ENCODE results near the gene ATL2. TPM values are rescaled to one million over a fixed set of nuclear protein-coding genes. Genes with fewer than 3 reads are reported as not detected.

Gene ATL2
- total and polyA plus RNA-seq, 2 donors (not counting 1 experiment from before 2014, with no cell fraction given), result 21.1 to 69.0 TPM

- H3K36me3 ChIP-seq (replicated peaks in 1 of 2; ENCODE audit: control extremely low read depth in 1 of 2, control insufficient read depth in 1 of 2, extremely low read depth in 1 of 2, insufficient read depth in 2 of 2, low read length in 1 of 2), result no peaks in the 10 kb centered on the region
- H3K27ac ChIP-seq (ENCODE audit: low read length in 2 of 2), result no peak overlapping the region
- no peaks in the 10 kb centered on the region for H3K9me3 ChIP-seq (ENCODE audit: control extremely low read depth in 1 of 3, control insufficient read depth in 2 of 3, insufficient read depth in 1 of 3, low read length in 2 of 3)
- Mint-ChIP-seq H3K4me1 (no peaks in the 10 kb centered on the region), H3K27ac (no peak overlapping the region), H3K9me3 (ENCODE audit: insufficient read depth) (no peaks in the 10 kb centered on the region), H3K4me3 (no peak overlapping the region), H3K27me3 (peaks cover 48% of the 10 kb centered on the region)
- H3K4me2 ChIP-seq (replicated peaks; ENCODE audit: low read depth, low read length, poor library complexity, severe bottlenecking), result no peak overlapping the region
- H4K20me1 ChIP-seq (ENCODE audit: control insufficient read depth, insufficient read depth, low read length, poor library complexity, severe bottlenecking), result no peaks in the 10 kb centered on the region
- no peak overlapping the region for H3K4me3 ChIP-seq (ENCODE audit: control extremely low read depth in 1 of 5, extremely low read depth in 1 of 5, insufficient read depth in 1 of 5, low read depth in 2 of 5, low read length in 4 of 5)
- POLR2A ChIA-PET, result no interaction called here
- no peaks in the 10 kb centered on the region for H3K4me1 ChIP-seq (ENCODE audit: control insufficient read depth in 2 of 2, insufficient read depth in 2 of 2, low read length in 2 of 2)
- 0% methylated on average over 1 of the region's 3 CpGs for WGBS (ENCODE audit: insufficient coverage)
- no peak overlapping the region for H3K9ac ChIP-seq (ENCODE audit: low read length)
- no peak overlapping the region for H2AFZ ChIP-seq (ENCODE audit: insufficient read depth, low read depth, low read length, poor library complexity, severe bottlenecking)
- H3K79me2 ChIP-seq (ENCODE audit: control insufficient read depth, insufficient read depth, low read length), result no peaks in the 10 kb centered on the region
- CTCF ChIA-PET, result interaction anchor here (0.5 kb wide), 1 partner anchor 12 kb away, joined by 3 read pairs; no protein-coding TSS in a partner anchor
- intact Hi-C loops (cut with micrococcal nuclease), result no loop called here
- no peak for ATAC-seq (ENCODE audit: low read depth)
- DNase-seq, result no peak
- TF ChIP-seq EZH2 (IDR thresholded peaks at IDR 0.05; ENCODE audit: borderline replicate concordance, insufficient read depth, low read depth, low read length, poor library complexity, severe bottlenecking) (no peak), CTCF (IDR thresholded peaks at IDR 0.05) (no peak)
- peaks cover 0 to 14% (median 9%) of the 10 kb centered on the region in 4 experiments for H3K27me3 ChIP-seq (replicated peaks in 1 of 4; ENCODE audit: control extremely low read depth in 1 of 4, control insufficient read depth in 3 of 4, insufficient read depth in 4 of 4, low read length in 3 of 4)
Measured at GRCh38 chr2:38284971-38285370, 92.1 kb downstream of the ATL2 start.

DNA sequence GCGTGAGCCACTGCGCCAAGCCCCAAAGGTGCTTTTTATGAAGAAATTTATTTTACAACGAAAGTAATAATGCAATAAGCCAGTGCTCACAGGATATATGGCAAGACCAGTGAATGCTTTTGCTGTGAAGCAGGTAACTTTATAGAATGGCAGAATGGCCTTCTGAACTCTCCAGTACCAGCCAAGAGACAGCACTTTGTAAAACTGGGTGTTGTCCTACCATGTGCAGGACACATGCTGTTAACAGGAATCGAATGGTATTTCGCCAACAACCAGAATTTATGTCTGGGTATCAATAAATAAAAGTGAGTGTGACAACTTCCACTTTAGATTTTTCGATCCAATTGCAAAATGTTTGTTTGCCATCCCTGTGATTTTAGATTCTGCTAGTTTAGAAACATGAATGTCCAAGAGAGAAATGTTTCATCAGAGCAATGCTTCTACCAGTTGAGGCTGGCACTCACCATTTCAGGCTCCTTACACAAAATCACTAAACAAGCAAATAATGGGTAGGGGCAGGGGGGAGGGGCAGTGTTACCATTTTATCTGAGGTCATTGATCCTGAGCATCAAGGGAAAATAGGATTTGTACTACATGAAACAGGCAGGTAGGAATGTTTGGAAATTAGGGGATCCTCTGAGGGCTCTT, 95.9 kb downstream of the ATL2 start:
- Mint-ChIP-seq H3K4me1 (peaks cover 4% of the 10 kb centered on the region), H3K27me3 (peaks cover 33% of the 10 kb centered on the region), H3K4me3 (no peak overlapping the region), H3K9me3 (ENCODE audit: insufficient read depth) (no peaks in the 10 kb centered on the region), H3K27ac (no peak overlapping the region)
- H3K4me2 ChIP-seq (replicated peaks; ENCODE audit: low read depth, low read length, poor library complexity, severe bottlenecking), result no peak overlapping the region
- no peak for ATAC-seq (ENCODE audit: low read depth)
- ChIA-PET CTCF (no interaction called here), POLR2A (no interaction called here)
- intact Hi-C loops (cut with micrococcal nuclease), result no loop called here
- peaks cover 0 to 11% (median 6%) of the 10 kb centered on the region in 4 experiments for H3K27me3 ChIP-seq (replicated peaks in 1 of 4; ENCODE audit: control extremely low read depth in 1 of 4, control insufficient read depth in 3 of 4, insufficient read depth in 4 of 4, low read length in 3 of 4)
- no peaks in the 10 kb centered on the region for H3K9me3 ChIP-seq (ENCODE audit: control extremely low read depth in 1 of 3, control insufficient read depth in 2 of 3, insufficient read depth in 1 of 3, low read length in 2 of 3)
- H3K9ac ChIP-seq (ENCODE audit: low read length), result no peak overlapping the region
- no peak overlapping the region for H3K4me3 ChIP-seq (ENCODE audit: control extremely low read depth in 1 of 5, extremely low read depth in 1 of 5, insufficient read depth in 1 of 5, low read depth in 2 of 5, low read length in 4 of 5)
- no peak for DNase-seq
- no peak overlapping the region for H2AFZ ChIP-seq (ENCODE audit: insufficient read depth, low read depth, low read length, poor library complexity, severe bottlenecking)
- no peaks in the 10 kb centered on the region for H3K4me1 ChIP-seq (ENCODE audit: control insufficient read depth in 2 of 2, insufficient read depth in 2 of 2, low read length in 2 of 2)
- H3K79me2 ChIP-seq (ENCODE audit: control insufficient read depth, insufficient read depth, low read length), result no peaks in the 10 kb centered on the region
- WGBS (ENCODE audit: insufficient coverage), result 97% methylated on average over 3 of the region's 6 CpGs
- no peaks in the 10 kb centered on the region for H3K36me3 ChIP-seq (replicated peaks in 1 of 2; ENCODE audit: control extremely low read depth in 1 of 2, control insufficient read depth in 1 of 2, extremely low read depth in 1 of 2, insufficient read depth in 2 of 2, low read length in 1 of 2)
- TF ChIP-seq CTCF (IDR thresholded peaks at IDR 0.05), result no peak
- no peak for TF ChIP-seq EZH2 (IDR thresholded peaks at IDR 0.05; ENCODE audit: borderline replicate concordance, insufficient read depth, low read depth, low read length, poor library complexity, severe bottlenecking)
- H4K20me1 ChIP-seq (ENCODE audit: control insufficient read depth, insufficient read depth, low read length, poor library complexity, severe bottlenecking), result no peaks in the 10 kb centered on the region
- no peak overlapping the region for H3K27ac ChIP-seq (ENCODE audit: low read length in 2 of 2)
